Naive thymus-derived CD4-positive, alpha-beta T cell (primary cell): ENCODE data around the gene MACROD2. TPM values are rescaled to one million over a fixed set of nuclear protein-coding genes. Genes with fewer than 3 reads are reported as not detected.

Experiments
- ATAC-seq: fragments of 150-1000 bp; cut with Tn5 transposase; 2 replicates; pipeline ENCODE4 v1.10.0; 2021; ENCODE audit warnings: mild to moderate bottlenecking, moderate library complexity
- CTCF ChIA-PET: fragments of 350-600 bp; sonication (Branson Sonifier 250); formaldehyde crosslinking; loops from one replicate; lab custom pipeline; 2021; ENCODE audit warnings: antibody characterized with exemption; lab: Charles Lee
- POLR2A ChIA-PET: fragments of 350-600 bp; sonication (Branson Sonifier 250); formaldehyde crosslinking; loops from one replicate; lab custom pipeline; 2021; ENCODE audit warnings: antibody characterized with exemption, inconsistent platforms; lab: Charles Lee
- DNase-seq, 9 donors: peaks; one replicate each; pipeline versions ENCODE4 v3.0.0 to v3.0.0-alpha.2; 2020 to 2022; ENCODE audit warnings: mixed read lengths in 1 of 9
- H3K27ac ChIP-seq: one replicate; pipeline ENCODE4 v1.7.0; 2013; ENCODE audit warnings: mild to moderate bottlenecking, low read depth, low read length, moderate library complexity
- H3K27me3 ChIP-seq, 2 donors: one replicate each; pipeline ENCODE4 v1.7.0; 2013; ENCODE audit warnings: low read length in 2 of 2, mild to moderate bottlenecking in 2 of 2, moderate library complexity in 2 of 2; ENCODE audit not compliant: control insufficient read depth in 2 of 2, insufficient read depth in 2 of 2
- H3K36me3 ChIP-seq, 3 experiments: 1 replicate in 2 of 3; 2 replicates in 1 of 3; pipeline ENCODE4 v1.7.0; 2013; ENCODE audit warnings: low read length in 3 of 3, mild to moderate bottlenecking in 3 of 3, moderate library complexity in 1 of 3; ENCODE audit not compliant: insufficient read depth in 3 of 3, control insufficient read depth in 2 of 3
- H3K4me1 ChIP-seq, 2 donors: one replicate each; pipeline ENCODE4 v1.7.0; 2013; ENCODE audit warnings: low read length in 2 of 2, mild to moderate bottlenecking in 2 of 2, moderate library complexity in 1 of 2; ENCODE audit not compliant: control insufficient read depth in 2 of 2, insufficient read depth in 2 of 2
- H3K4me3 ChIP-seq: 2 replicates; pipeline ENCODE4 v1.7.0; 2013; ENCODE audit warnings: mild to moderate bottlenecking, low read length
- H3K9me3 ChIP-seq, 3 experiments: 1 replicate in 2 of 3; 2 replicates in 1 of 3; pipeline ENCODE4 v1.7.0; 2013; ENCODE audit warnings: low read length in 3 of 3; ENCODE audit not compliant: control insufficient read depth in 2 of 3
- H3K27ac Mint-ChIP-seq, 9 donors: one replicate each; pipeline ENCODE4 v1.8.0; 2020 to 2022; ENCODE audit warnings: mixed read lengths in 9 of 9, mild to moderate bottlenecking in 8 of 9, moderate library complexity in 5 of 9, inconsistent platforms in 2 of 9
- H3K27me3 Mint-ChIP-seq, 5 donors: one replicate each; pipeline ENCODE4 v1.8.0; 2021 to 2022; ENCODE audit warnings: mixed read lengths in 5 of 5, mild to moderate bottlenecking in 1 of 5
- H3K36me3 Mint-ChIP-seq, 5 donors: one replicate each; pipeline ENCODE4 v1.8.0; 2020 to 2022; ENCODE audit warnings: mixed read lengths in 5 of 5, mild to moderate bottlenecking in 3 of 5, inconsistent platforms in 1 of 5
- H3K4me1 Mint-ChIP-seq, 7 donors: one replicate each; pipeline ENCODE4 v1.8.0; 2020 to 2022; ENCODE audit warnings: mixed read lengths in 7 of 7, mild to moderate bottlenecking in 3 of 7, inconsistent platforms in 1 of 7
- H3K4me3 Mint-ChIP-seq, 10 donors: one replicate each; pipeline ENCODE4 v1.8.0; 2020 to 2022; ENCODE audit warnings: mild to moderate bottlenecking in 10 of 10, mixed read lengths in 10 of 10, moderate library complexity in 6 of 10, inconsistent platforms in 2 of 10
- H3K9me3 Mint-ChIP-seq, 11 donors: one replicate each; pipeline ENCODE4 v1.8.0; 2020 to 2022; ENCODE audit warnings: mixed read lengths in 11 of 11, mild to moderate bottlenecking in 4 of 11, inconsistent platforms in 1 of 11, moderate library complexity in 1 of 11
- intact Hi-C, 2 donors: fragments of 100-400 bp; cut with micrococcal nuclease; formaldehyde crosslinking; loops; one replicate each; pipeline ENCODE4 v1.15.1; 2023
- polyA plus RNA-seq, 2 donors: library from polyadenylated mRNA; unstranded; fragments of 300-500 nt; fragmentation: Illumina TruSeq; gene quantifications; one replicate each; pipeline ENCODE4 v1.2.3, GENCODE V29; 2021
- total RNA-seq, 6 experiments: library from RNA in 5 of 6; stranded (reverse) in 5 of 6; gene quantifications; 1 replicate in 5 of 6; 2 replicates in 1 of 6; pipeline ENCODE4 v1.2.3 and lab custom pipeline; 2021 to 2026

The MACROD2 gene
- total and polyA plus RNA-seq, 7 experiments from 2014 or later: 0.27 to 0.86 (median 0.34) TPM; not detected in 4

DNA sequence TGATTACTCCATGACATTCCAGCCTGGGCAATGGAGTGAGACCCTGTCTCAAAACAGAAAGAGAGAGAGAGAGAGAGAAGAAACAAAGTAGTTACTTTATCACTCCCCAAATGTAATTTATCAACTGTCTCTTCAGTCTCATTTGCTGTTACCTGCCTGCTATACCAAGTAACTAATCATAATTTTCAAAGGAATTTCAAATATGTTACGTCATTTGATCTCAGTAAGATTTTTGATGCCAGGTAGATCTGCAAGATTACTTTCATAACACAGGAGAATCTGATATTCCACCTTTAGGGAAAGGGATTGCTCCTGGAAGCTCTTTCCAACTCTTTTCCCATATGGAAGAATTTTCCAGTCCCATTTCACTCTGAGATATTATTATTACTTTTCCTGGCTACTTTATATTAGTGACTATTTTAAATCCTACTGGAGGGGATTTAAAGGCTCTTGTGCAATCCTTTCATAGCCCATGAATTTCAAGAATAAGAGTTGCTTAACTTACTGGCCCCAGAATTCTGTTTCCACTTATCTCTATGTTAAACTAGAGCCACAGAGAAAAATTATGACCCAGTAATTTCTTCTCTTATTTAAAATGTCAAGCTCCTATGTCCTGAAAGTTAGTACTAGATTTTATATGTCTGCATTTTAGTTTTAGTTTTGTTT lies 732.3 kb downstream of the MACROD2 start:
- DNase-seq (no peak), ATAC-seq (no peak)
- H3K4me1 Mint-ChIP-seq: no peaks in the 10 kb centered on the region
- peaks cover 0 to 5% (median 0%) of the 10 kb centered on the region in 5 donors for H3K27me3 Mint-ChIP-seq
- H3K27me3 ChIP-seq: no peaks in the 10 kb centered on the region
- no peaks in the 10 kb centered on the region for H3K36me3 ChIP-seq
- H3K4me3 ChIP-seq: no peak overlapping the region
- ChIA-PET POLR2A (no interaction called here), CTCF (no interaction called here)
- no peaks in the 10 kb centered on the region for H3K9me3 ChIP-seq
- no peaks in the 10 kb centered on the region for H3K36me3 Mint-ChIP-seq
- peaks cover 0 to 24% (median 4%) of the 10 kb centered on the region in 11 donors for H3K9me3 Mint-ChIP-seq
- H3K4me3 Mint-ChIP-seq: no peak overlapping the region
- no peak overlapping the region for H3K27ac ChIP-seq
- intact Hi-C loops: no loop called here
- H3K4me1 ChIP-seq: no peaks in the 10 kb centered on the region
- no peak overlapping the region for H3K27ac Mint-ChIP-seq

DNA sequence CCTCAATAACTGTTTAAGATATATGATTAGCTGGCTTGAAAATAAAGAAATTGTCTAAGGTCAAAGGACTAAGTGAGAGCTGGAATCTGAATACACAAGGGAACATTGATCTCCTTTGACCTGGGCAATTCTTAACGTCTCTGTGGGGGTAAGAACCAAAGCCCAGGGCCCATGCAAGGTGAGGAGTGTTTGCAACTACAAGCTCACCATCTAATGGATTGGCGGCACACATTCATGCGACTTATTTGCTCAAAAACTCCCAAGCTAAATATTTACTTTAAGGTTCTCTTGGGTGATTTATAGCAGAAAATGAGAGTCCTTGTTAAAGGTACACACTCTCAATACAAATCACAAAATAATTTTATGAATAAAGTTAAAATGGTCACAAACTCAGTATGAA lies 734.1 kb downstream of the MACROD2 start:
- H3K27me3 Mint-ChIP-seq: peaks cover 0 to 5% (median 0%) of the 10 kb centered on the region in 5 donors
- intact Hi-C loops: no loop called here
- no peak overlapping the region for H3K4me3 ChIP-seq
- no peaks in the 10 kb centered on the region for H3K36me3 ChIP-seq
- no peak overlapping the region for H3K4me3 Mint-ChIP-seq
- no peaks in the 10 kb centered on the region for H3K9me3 ChIP-seq
- H3K4me1 Mint-ChIP-seq: no peaks in the 10 kb centered on the region
- H3K36me3 Mint-ChIP-seq: no peaks in the 10 kb centered on the region
- DNase-seq (no peak), ATAC-seq (no peak)
- no peaks in the 10 kb centered on the region for H3K4me1 ChIP-seq
- no peak overlapping the region for H3K27ac ChIP-seq
- H3K27ac Mint-ChIP-seq: no peak overlapping the region
- no peaks in the 10 kb centered on the region for H3K27me3 ChIP-seq
- ChIA-PET CTCF (no interaction called here), POLR2A (no interaction called here)
- peaks cover 0 to 20% (median 4%) of the 10 kb centered on the region in 11 donors for H3K9me3 Mint-ChIP-seq

DNA sequence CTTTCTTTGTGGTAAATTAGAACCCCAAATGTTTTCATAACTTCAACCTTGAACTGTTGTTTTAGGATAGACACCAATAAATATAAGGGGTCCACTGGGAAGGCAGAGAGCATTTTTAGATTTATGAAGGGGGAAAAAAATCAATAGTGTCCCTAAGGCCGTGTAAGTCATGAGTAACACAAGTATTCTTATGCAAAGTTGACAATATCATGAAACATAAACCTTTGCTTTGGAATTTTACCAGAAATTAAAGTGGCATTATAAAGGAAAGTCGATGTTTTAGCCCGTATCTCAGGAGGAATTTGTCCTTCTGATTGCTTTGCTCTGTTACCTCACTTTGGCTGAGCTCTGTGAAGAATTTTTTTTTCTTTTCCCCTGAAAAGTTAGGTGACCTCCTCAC lies 737.0 kb downstream of the MACROD2 start:
- Histone ChIP-seq H3K9me3 (no peaks in the 10 kb centered on the region), H3K27ac (no peak overlapping the region), H3K4me1 (no peaks in the 10 kb centered on the region), H3K36me3 (no peaks in the 10 kb centered on the region), H3K27me3 (no peaks in the 10 kb centered on the region), H3K4me3 (no peak overlapping the region)
- ChIA-PET POLR2A (no interaction called here), CTCF (no interaction called here)
- DNase-seq (no peak), ATAC-seq (no peak)
- Mint-ChIP-seq H3K27ac (no peak overlapping the region), H3K27me3 (peaks cover 0 to 5% (median 0%) of the 10 kb centered on the region in 5 donors), H3K4me1 (no peaks in the 10 kb centered on the region), H3K9me3 (peaks cover 0 to 8% (median 3%) of the 10 kb centered on the region in 11 donors), H3K4me3 (no peak overlapping the region), H3K36me3 (no peaks in the 10 kb centered on the region)
- intact Hi-C loops: no loop called here

DNA sequence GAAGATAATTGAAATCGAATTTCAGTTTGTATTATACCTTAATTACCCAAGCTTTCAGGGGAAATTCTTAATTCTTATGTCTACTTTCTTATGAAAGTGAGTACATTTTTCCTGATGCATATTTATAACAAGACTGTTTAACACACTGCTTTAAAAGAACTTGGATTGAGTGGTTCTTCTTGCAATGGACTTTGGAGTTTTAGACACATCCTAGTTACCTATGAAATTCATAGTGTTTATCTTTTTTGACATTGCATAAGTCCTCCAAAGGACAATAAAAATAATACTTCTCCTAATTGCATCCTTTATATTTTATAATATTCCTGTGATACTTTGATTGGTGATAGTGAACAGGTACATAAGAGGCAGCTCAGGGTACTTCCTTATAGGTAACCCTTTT lies 737.7 kb downstream of the MACROD2 start:
- Histone ChIP-seq H3K4me3 (no peak overlapping the region), H3K4me1 (no peaks in the 10 kb centered on the region), H3K36me3 (no peaks in the 10 kb centered on the region), H3K9me3 (no peaks in the 10 kb centered on the region), H3K27me3 (no peaks in the 10 kb centered on the region), H3K27ac (no peak overlapping the region)
- Mint-ChIP-seq H3K9me3 (peaks cover 0 to 8% (median 3%) of the 10 kb centered on the region in 11 donors), H3K4me1 (no peaks in the 10 kb centered on the region), H3K27ac (no peak overlapping the region), H3K4me3 (no peak overlapping the region), H3K27me3 (peaks cover 0 to 5% (median 0%) of the 10 kb centered on the region in 5 donors), H3K36me3 (no peaks in the 10 kb centered on the region)
- intact Hi-C loops: no loop called here
- ChIA-PET CTCF (no interaction called here), POLR2A (no interaction called here)
- ATAC-seq (no peak), DNase-seq (no peak)

DNA sequence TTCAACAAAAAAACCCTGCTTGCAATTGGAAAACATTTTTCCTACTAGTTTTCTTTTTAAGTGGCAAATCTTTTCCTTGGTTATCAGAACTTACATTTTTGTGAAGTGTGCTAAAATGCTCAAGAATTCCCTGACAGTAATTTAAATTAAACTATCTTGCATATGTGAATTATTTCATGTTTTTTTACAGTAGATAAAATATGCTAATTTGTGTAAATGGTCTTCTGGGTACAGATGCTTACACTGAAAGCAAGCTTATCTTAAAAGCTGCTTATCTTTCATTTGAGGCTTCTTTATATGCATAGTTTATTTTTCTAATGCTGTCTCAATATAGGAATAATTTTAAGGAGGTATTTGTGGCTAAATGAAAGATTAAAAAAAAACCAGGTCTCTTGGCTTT lies 745.1 kb downstream of the MACROD2 start:
- ChIA-PET CTCF (no interaction called here), POLR2A (no interaction called here)
- H3K4me1 Mint-ChIP-seq: no peaks in the 10 kb centered on the region
- no peaks in the 10 kb centered on the region for H3K36me3 Mint-ChIP-seq
- H3K4me3 Mint-ChIP-seq: no peak overlapping the region
- no peak overlapping the region for H3K27ac Mint-ChIP-seq
- peaks cover 0 to 7% (median 2%) of the 10 kb centered on the region in 11 donors for H3K9me3 Mint-ChIP-seq
- Histone ChIP-seq H3K36me3 (no peaks in the 10 kb centered on the region), H3K27me3 (no peaks in the 10 kb centered on the region), H3K9me3 (no peaks in the 10 kb centered on the region), H3K27ac (no peak overlapping the region), H3K4me3 (no peak overlapping the region), H3K4me1 (no peaks in the 10 kb centered on the region)
- intact Hi-C loops: no loop called here
- no peaks in the 10 kb centered on the region for H3K27me3 Mint-ChIP-seq
- DNase-seq (no peak), ATAC-seq (no peak)

DNA sequence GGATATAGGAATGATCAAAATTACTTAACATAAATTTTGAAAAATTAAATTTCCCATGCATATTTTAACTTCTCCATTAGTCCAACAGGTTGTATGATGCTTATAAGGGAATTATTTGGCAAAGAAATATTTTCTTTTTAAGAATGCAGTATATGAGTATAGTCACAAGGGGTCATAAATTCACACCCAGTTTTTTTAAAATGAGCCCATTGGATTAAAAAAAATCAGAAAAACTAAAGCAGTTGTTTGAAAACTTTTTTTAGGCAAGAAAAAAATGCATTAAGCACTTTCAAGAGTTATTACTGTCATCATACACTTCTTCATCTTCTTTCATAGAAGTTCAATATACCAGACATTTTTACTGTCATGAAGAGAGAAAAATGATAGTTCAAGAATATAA lies 746.3 kb downstream of the MACROD2 start:
- H3K4me1 ChIP-seq: no peaks in the 10 kb centered on the region
- intact Hi-C loops: no loop called here
- no peak overlapping the region for H3K27ac Mint-ChIP-seq
- H3K36me3 ChIP-seq: no peaks in the 10 kb centered on the region
- H3K4me3 ChIP-seq: no peak overlapping the region
- H3K27ac ChIP-seq: no peak overlapping the region
- ChIA-PET CTCF (no interaction called here), POLR2A (no interaction called here)
- ATAC-seq (no peak), DNase-seq (no peak)
- H3K36me3 Mint-ChIP-seq: no peaks in the 10 kb centered on the region
- no peak overlapping the region for H3K4me3 Mint-ChIP-seq
- no peaks in the 10 kb centered on the region for H3K27me3 ChIP-seq
- no peaks in the 10 kb centered on the region for H3K27me3 Mint-ChIP-seq
- H3K4me1 Mint-ChIP-seq: no peaks in the 10 kb centered on the region
- H3K9me3 ChIP-seq: no peaks in the 10 kb centered on the region
- H3K9me3 Mint-ChIP-seq: peaks cover 0 to 7% (median 2%) of the 10 kb centered on the region in 11 donors

DNA sequence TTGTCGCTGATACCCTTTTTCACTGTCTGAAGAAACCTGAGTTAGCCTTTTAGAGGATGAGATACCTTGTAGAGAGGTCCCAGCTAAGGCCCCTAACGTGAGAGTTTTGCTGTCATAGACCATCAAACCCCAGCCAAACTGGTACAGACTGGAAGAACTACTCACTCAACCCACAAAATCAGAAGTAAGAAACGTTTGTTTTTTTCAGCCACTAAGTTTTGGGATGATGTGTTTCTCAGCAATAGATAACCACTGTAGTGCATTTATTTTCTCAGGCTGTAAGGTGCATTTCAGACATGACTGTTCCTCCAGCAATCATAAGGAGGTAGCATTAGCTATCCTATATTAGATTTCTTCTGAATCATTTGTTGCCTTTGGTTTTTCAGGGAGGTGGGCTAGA lies 749.4 kb downstream of the MACROD2 start:
- H3K9me3 ChIP-seq: no peaks in the 10 kb centered on the region
- Mint-ChIP-seq H3K9me3 (peaks cover 0 to 17% (median 5%) of the 10 kb centered on the region in 11 donors), H3K27me3 (no peaks in the 10 kb centered on the region), H3K4me3 (no peak overlapping the region), H3K4me1 (no peaks in the 10 kb centered on the region), H3K36me3 (no peaks in the 10 kb centered on the region), H3K27ac (no peak overlapping the region)
- H3K27ac ChIP-seq: no peak overlapping the region
- no peaks in the 10 kb centered on the region for H3K36me3 ChIP-seq
- ATAC-seq (no peak), DNase-seq (no peak)
- no peaks in the 10 kb centered on the region for H3K27me3 ChIP-seq
- intact Hi-C loops: no loop called here
- POLR2A ChIA-PET: no interaction called here
- CTCF ChIA-PET: no interaction called here
- H3K4me3 ChIP-seq: no peak overlapping the region
- H3K4me1 ChIP-seq: no peaks in the 10 kb centered on the region
